ENCODE results near the gene PLA2G2D.

GRCh38 chr1:20119347-20119746 lies at the start of gene PLA2G2D:
- TF ChIP-seq EZH2 (IDR thresholded peaks at IDR 0.05; ENCODE audit: low read depth, unreplicated experiment) (no peak), CTCF (conservative IDR thresholded peaks at IDR 0.05; ENCODE audit: low read depth in 2 of 2) (no peak), POLR2AphosphoS5 (IDR thresholded peaks at IDR 0.05; ENCODE audit: low read depth) (no peak), CREB1 (CRISPR knock-in tag; IDR thresholded peaks at IDR 0.05; ENCODE audit: low read depth) (no peak), REST (IDR thresholded peaks at IDR 0.05; ENCODE audit: unreplicated experiment) (no peak), EZH2phosphoT487 (IDR thresholded peaks at IDR 0.05; ENCODE audit: unreplicated experiment) (no peak), JUNB (IDR thresholded peaks at IDR 0.05; ENCODE audit: unreplicated experiment) (no peak), ZNF114 (CRISPR knock-in tag; IDR thresholded peaks at IDR 0.05) (no peak)

Measured in GM23338 (cell line).